ENCODE measurements around the gene TNF. TPM values are rescaled to one million over a fixed set of nuclear protein-coding genes. Genes with fewer than 3 reads are reported as not detected.

Gene TNF
- total RNA-seq, 2 donors from 2014 or later = 0.66 to 1.3 TPM

DNA sequence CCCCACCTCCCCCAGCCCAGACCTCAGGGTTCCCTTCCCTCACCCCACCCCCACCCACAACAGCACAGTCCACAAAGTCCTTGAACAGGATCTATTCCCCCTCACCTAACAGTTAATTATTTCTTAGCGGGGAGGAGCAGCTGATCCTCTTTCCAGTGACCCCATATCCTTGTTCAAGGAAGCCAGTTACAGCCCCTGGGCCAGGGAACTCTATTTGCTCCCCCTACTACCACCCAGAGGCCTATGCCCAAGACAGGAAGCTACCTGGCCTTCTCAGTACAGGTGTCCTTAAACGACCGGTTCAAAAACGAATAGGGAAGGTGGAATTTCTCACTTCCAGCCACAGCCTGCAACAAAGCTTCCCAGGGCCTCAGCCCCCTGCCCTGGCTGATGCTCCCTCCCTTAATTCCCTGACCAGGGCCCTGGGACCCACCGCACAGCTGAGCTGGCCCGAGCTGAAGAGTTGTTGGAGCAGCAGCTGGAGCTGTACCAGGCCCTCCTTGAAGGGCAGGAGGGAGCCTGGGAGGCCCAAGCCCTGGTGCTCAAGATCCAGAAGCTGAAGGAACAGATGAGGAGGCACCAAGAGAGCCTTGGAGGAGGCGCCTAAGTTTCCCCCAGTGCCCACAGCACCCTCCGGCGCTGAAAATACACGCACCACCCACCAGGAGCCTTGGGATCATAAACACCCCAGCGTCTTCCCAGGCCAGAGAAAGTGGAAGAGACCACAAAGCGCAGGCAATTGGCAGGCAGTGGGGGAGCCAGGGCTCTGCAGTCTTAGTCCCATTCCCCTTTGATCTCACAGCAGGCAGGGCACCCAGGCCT is 45.8 kb upstream of the TNF start:
- no peak for TF ChIP-seq CTCF (IDR thresholded peaks at IDR 0.05)
- TF ChIP-seq POLR2A (IDR thresholded peaks at IDR 0.05) = no peak
- DNase-seq = no peak
- Histone ChIP-seq H3K36me3 (replicated peaks in 1 of 2; ENCODE audit: insufficient read depth in 1 of 2, low read depth in 2 of 2) (peaks cover 19 to 26% of the 10 kb centered on the region in 2 donors), H3K9me3 (no peaks in the 10 kb centered on the region), H3K4me3 (no peak overlapping the region), H3K4me1 (peaks cover 11% of the 10 kb centered on the region), H3K27me3 (no peaks in the 10 kb centered on the region), H3K27ac (peak overlapping the region in 3 of 4 donors; percentile 31 to 43 (median 34))
- intact Hi-C loops (cut with DNase I) = no loop called here
- WGBS, 2 donors = 26 to 40% methylated on average over 7 to 12 of the region's 12 CpGs
- ATAC-seq = peak; percentile 41

- H3K27ac ChIP-seq = no peak overlapping the region
- TF ChIP-seq CTCF (IDR thresholded peaks at IDR 0.05) (no peak), POLR2A (IDR thresholded peaks at IDR 0.05) (no peak)
- WGBS, 2 donors = 60 to 67% methylated on average over 5 to 6 of the region's 6 CpGs
- no peaks in the 10 kb centered on the region for H3K9me3 ChIP-seq
- DNase-seq = no peak
- no peak overlapping the region for H3K4me3 ChIP-seq
- H3K27me3 ChIP-seq = no peaks in the 10 kb centered on the region
- intact Hi-C loops (cut with DNase I) = no loop called here
- H3K4me1 ChIP-seq = peaks cover 11% of the 10 kb centered on the region
- no peak for ATAC-seq
- H3K36me3 ChIP-seq (replicated peaks in 1 of 2; ENCODE audit: insufficient read depth in 1 of 2, low read depth in 2 of 2) = peaks cover 30 to 37% of the 10 kb centered on the region in 2 donors
These were observed 44.7 kb upstream of the TNF start for GRCh38 chr6:31530659-31531058.

DNA sequence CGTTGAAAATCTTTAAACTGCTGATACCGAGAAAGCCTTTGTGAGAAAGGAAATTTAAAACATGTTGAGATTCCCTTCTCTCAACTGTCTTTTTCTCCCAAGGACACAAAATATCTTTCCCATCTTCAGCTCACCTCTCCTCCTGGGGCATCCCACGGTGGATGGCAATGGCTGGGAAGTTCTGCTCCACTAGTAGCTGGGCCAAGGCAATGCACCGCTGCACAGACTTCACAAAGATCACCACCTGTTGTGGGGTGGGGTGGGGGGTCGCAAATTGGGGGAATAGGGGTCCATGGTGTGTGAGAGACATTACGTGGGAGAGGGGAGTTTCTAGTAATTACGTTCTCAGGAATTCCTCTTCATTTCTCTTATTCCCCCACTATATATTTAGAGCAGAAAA is 44.2 kb upstream of the TNF start:
- intact Hi-C loops (cut with DNase I) = no loop called here
- TF ChIP-seq POLR2A (IDR thresholded peaks at IDR 0.05) (no peak), CTCF (IDR thresholded peaks at IDR 0.05) (no peak)
- WGBS, 2 donors = 84 to 85% methylated on average over 7 of the region's 7 CpGs
- H3K4me3 ChIP-seq = no peak overlapping the region
- H3K27me3 ChIP-seq = no peaks in the 10 kb centered on the region
- H3K36me3 ChIP-seq (replicated peaks in 1 of 2; ENCODE audit: insufficient read depth in 1 of 2, low read depth in 2 of 2) = peaks cover 35 to 42% of the 10 kb centered on the region in 2 donors
- peaks cover 11% of the 10 kb centered on the region for H3K4me1 ChIP-seq
- H3K27ac ChIP-seq = no peak overlapping the region
- DNase-seq = no peak
- no peak for ATAC-seq
- H3K9me3 ChIP-seq = no peaks in the 10 kb centered on the region

DNA sequence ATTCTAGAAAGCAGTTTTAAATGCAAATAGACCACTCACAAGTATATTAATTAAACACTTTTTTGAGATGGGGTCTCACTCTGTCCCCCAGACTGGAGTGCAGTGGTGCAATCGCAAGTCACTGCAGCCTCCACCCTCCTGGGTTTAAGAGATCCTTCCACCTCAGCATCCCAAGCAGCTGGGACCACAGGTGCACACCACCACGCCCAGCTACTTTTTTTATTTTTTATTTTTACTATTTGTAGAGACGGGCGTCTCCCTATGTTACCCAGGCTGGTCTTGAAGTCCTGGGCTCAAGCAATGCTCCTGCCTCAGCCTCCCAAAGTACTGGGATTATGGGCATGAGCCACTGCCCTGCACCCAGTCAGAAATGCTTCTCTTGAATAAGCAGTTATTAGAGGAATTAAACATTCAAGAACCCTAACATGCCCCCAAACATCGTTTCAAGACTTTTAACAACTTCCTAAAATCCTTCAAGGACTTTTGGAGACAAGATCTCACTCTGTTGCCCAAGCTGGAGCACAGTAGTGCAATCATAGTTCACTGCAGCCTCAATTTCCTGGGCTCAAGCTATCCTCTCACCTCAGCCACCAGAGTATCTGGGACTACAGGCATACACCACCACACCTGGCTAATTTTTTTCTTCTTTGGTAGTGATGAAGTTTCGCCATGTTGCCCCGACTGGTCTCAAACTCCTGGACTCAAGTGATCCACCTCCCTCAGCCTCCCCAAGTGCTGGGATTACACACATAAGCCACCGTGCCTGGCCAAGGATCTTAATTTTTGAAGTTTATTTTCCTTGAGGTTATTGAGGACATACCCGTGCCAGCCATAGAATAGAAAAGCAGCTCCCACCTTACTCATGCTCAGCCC is 43.4 kb upstream of the TNF start:
- no peak for ATAC-seq

More for the DNA sequence above, 43.4 kb upstream of the TNF start:
- no peaks in the 10 kb centered on the region for H3K9me3 ChIP-seq
- intact Hi-C loops (cut with DNase I) = no loop called here
- no peaks in the 10 kb centered on the region for H3K27me3 ChIP-seq
- no peak overlapping the region for H3K27ac ChIP-seq
- H3K36me3 ChIP-seq (replicated peaks in 1 of 2; ENCODE audit: insufficient read depth in 1 of 2, low read depth in 2 of 2) = peaks cover 38 to 50% of the 10 kb centered on the region in 2 donors
- DNase-seq = no peak
- 72 to 79% methylated on average over 9 of the region's 9 CpGs for WGBS, 2 donors
- peaks cover 11% of the 10 kb centered on the region for H3K4me1 ChIP-seq
- H3K4me3 ChIP-seq = no peak overlapping the region
- TF ChIP-seq POLR2A (IDR thresholded peaks at IDR 0.05) (peak in 1 of 3 donors; percentile 6), CTCF (IDR thresholded peaks at IDR 0.05) (no peak)
